ENCODE data around the gene PRR5L.

PRR5L gene

DNA sequence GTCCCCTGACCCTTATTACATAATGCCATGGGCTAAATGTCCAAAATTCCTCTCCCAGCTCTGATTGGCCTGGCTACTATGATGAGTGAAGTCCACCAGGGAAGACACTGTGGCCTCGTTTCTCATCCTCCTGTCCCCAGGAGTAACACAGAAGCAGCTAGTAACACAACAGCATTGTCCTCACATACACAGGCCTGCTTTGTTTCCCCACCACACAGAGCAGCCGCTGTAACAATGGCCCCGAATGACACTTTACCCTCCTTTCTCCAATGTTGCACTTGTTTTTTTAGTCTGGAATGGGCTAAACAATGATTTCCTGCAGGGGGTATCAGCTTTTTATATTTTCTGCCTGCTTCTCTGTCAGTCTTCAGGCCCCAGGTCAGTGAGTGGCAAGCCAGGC lies at the start of gene PRR5L:
TSS of gene PRR5L (plus strand) at position 363 of the 400 bp plus-strand sequence. CDS start 104,834 bp downstream, outside the sequence.
- H3K27ac ChIP-seq, result no peak within 1 kb of the TSS
- TF ChIP-seq ZFX (IDR thresholded peaks at IDR 0.05; ENCODE audit: borderline replicate concordance), result no peak
- no peak for TF ChIP-seq CTCF (IDR thresholded peaks at IDR 0.05)

DNA sequence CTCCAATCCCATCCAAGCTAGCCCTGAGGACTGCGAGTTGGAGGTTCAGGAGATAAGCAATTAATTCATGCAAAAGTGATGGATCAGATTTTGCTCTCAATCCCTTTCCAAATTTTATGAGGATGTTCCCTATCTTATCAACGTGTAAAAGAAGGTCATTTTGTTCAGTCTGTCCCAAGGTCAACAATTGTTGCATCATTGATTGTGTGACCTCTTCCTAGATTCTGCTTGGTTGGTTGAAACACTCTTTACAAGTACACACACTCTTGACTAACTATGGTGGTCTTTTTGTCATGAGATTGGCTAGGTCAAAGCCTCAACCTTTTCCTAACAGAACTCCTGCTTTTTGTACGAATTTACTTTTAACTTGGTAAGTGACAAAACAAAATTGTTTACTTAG lies 48.6 kb upstream of the PRR5L start:
- no peak overlapping the region for H3K27ac ChIP-seq
- TF ChIP-seq ZFX (IDR thresholded peaks at IDR 0.05; ENCODE audit: borderline replicate concordance) (no peak), CTCF (IDR thresholded peaks at IDR 0.05) (no peak)

DNA sequence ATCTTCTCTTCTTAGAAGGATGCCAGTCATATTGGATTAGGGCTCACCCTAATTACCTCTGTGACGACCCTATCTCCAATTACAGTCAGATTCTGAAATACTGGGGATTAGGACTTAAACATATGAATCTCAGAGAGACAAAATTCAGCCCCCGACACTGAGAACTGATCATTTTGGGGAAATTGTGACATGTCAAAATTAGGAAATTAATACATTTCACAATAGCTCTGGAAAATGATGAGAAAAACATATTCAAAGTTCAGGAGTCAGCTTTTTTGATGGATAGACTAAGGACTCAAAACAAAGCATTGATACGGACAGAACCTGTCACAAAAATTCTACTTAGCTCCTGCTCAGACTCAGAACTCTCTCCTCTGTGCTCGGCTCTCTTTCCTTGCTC lies 47.7 kb upstream of the PRR5L start:
- no peak overlapping the region for H3K27ac ChIP-seq
- TF ChIP-seq CTCF (IDR thresholded peaks at IDR 0.05) (no peak), ZFX (IDR thresholded peaks at IDR 0.05; ENCODE audit: borderline replicate concordance) (no peak)

DNA sequence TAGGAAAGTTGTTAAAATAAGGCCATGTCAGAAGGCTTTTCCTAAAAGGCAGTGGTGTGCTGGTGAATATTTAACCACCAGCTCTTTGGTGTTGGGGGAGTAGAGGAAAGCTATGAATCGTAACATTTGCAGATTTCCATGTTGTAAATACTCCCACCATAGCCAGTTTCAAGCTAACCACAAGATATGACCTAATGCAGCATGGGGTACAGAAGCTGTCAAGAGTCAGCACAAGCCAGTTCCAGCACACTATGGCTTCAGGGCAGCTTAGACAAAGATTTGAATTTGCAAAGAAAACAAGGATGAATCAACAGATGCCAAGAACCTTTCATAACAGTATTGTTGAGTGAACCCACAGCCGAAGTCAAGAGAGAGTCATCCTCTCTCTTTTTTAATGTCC lies 46.8 kb upstream of the PRR5L start:
- TF ChIP-seq ZFX (IDR thresholded peaks at IDR 0.05; ENCODE audit: borderline replicate concordance), result no peak
- TF ChIP-seq CTCF (IDR thresholded peaks at IDR 0.05), result no peak
- H3K27ac ChIP-seq, result no peak overlapping the region

- TF ChIP-seq CTCF (IDR thresholded peaks at IDR 0.05) (no peak), ZFX (IDR thresholded peaks at IDR 0.05; ENCODE audit: borderline replicate concordance) (no peak)
- H3K27ac ChIP-seq, result no peak overlapping the region
Observed at GRCh38 chr11:36251823-36252222, 44.3 kb upstream of the PRR5L start.

GRCh38 chr11:36253238-36253637 lies 42.9 kb upstream of the PRR5L start:
- no peak for TF ChIP-seq ZFX (IDR thresholded peaks at IDR 0.05; ENCODE audit: borderline replicate concordance)
- no peak for TF ChIP-seq CTCF (IDR thresholded peaks at IDR 0.05)
- H3K27ac ChIP-seq, result no peak overlapping the region

GRCh38 chr11:36254713-36255112 lies 41.4 kb upstream of the PRR5L start:
- no peak for TF ChIP-seq ZFX (IDR thresholded peaks at IDR 0.05; ENCODE audit: borderline replicate concordance)
- TF ChIP-seq CTCF (IDR thresholded peaks at IDR 0.05), result no peak
- H3K27ac ChIP-seq, result no peak overlapping the region

All from 22Rv1 (cell line).